GM23338 (cell line): Measurements from ENCODE around the gene LGALS14. TPM values are rescaled to one million over a fixed set of nuclear protein-coding genes. Genes with fewer than 3 reads are reported as not detected.

ENCODE experiments used
- ATAC-seq: fragments of 200-7000 bp; cut with Tn5 transposase; 3 replicates; pipeline ENCODE4 v1.9.1; 2020
- DNase-seq: peaks from one replicate; pipeline ENCODE4 v3.0.0-alpha.2; 2015; ENCODE audit warnings: low spot score
- H2AFZ ChIP-seq: fragments of 200-600 bp; sonication (generic); 2 replicates; pipeline ENCODE4 v1.8.0; 2016; ENCODE audit warnings: antibody characterized with exemption, mild to moderate bottlenecking, moderate library complexity
- H3F3A ChIP-seq: fragments of 200-600 bp; sonication (generic); replicated peaks from 2 replicates; pipeline ENCODE4 v1.8.0; 2017; ENCODE audit warnings: antibody characterized with exemption, mixed run types, low read depth
- H3K27ac ChIP-seq: fragments of 200-600 bp; sonication (generic); 2 replicates; pipeline ENCODE4 v1.6.1; 2016; ENCODE audit warnings: low read depth
- H3K27me3 ChIP-seq: fragments of 200-600 bp; sonication (generic); 2 replicates; pipeline ENCODE4 v1.8.0; 2016; ENCODE audit warnings: mild to moderate bottlenecking, mixed run types, moderate library complexity; ENCODE audit not compliant: insufficient read depth
- H3K36me3 ChIP-seq: fragments of 200-600 bp; sonication (generic); 2 replicates; pipeline ENCODE4 v1.8.0; 2016; ENCODE audit warnings: mild to moderate bottlenecking; ENCODE audit not compliant: insufficient read depth
- H3K4me1 ChIP-seq: fragments of 200-600 bp; sonication (generic); 2 replicates; pipeline ENCODE4 v1.8.0; 2016; ENCODE audit warnings: mild to moderate bottlenecking, moderate library complexity; ENCODE audit not compliant: insufficient read depth
- H3K4me2 ChIP-seq: fragments of 200-600 bp; sonication (generic); 2 replicates; pipeline ENCODE4 v1.7.1; 2017; ENCODE audit warnings: mixed run types
- H3K4me3 ChIP-seq: fragments of 200-600 bp; sonication (generic); 2 replicates; pipeline ENCODE4 v1.6.1; 2016; ENCODE audit warnings: mixed run types
- H3K79me2 ChIP-seq: fragments of 200-600 bp; sonication (generic); replicated peaks from 2 replicates; pipeline ENCODE4 v1.8.0; 2017; ENCODE audit warnings: mild to moderate bottlenecking; ENCODE audit not compliant: insufficient read depth
- H3K9me2 ChIP-seq: fragments of 200-600 bp; sonication (generic); 2 replicates; pipeline ENCODE4 v1.8.0; 2017; ENCODE audit not compliant: insufficient read depth
- H4K20me1 ChIP-seq: fragments of 200-600 bp; sonication (generic); replicated peaks from 2 replicates; pipeline ENCODE4 v1.8.0; 2017; ENCODE audit warnings: mild to moderate bottlenecking; ENCODE audit not compliant: insufficient read depth
- H3K27ac Mint-ChIP-seq: 2 replicates; pipeline ENCODE4 v1.8.0; 2020; ENCODE audit warnings: inconsistent platforms, mild to moderate bottlenecking, moderate library complexity, mixed read lengths
- H3K27me3 Mint-ChIP-seq: 3 replicates; pipeline ENCODE4 v1.8.0; 2022; ENCODE audit warnings: low read depth, mild to moderate bottlenecking, moderate library complexity, mixed read lengths, inconsistent platforms; ENCODE audit not compliant: insufficient read depth, poor library complexity
- H3K36me3 Mint-ChIP-seq: 3 replicates; pipeline ENCODE4 v1.8.0; 2021; ENCODE audit warnings: low read depth, mild to moderate bottlenecking, inconsistent platforms, moderate library complexity, mixed read lengths
- H3K4me1 Mint-ChIP-seq: 3 replicates; pipeline ENCODE4 v1.8.0; 2020; ENCODE audit warnings: mild to moderate bottlenecking, inconsistent platforms, mixed read lengths
- H3K4me3 Mint-ChIP-seq: 3 replicates; pipeline ENCODE4 v1.8.0; 2021; ENCODE audit warnings: moderate library complexity, mild to moderate bottlenecking, inconsistent platforms, mixed read lengths
- H3K9me3 Mint-ChIP-seq: 3 replicates; pipeline ENCODE4 v1.8.0; 2020; ENCODE audit warnings: moderate library complexity, mild to moderate bottlenecking, inconsistent platforms, mixed read lengths
- CTCF ChIP-seq, 2 experiments: fragments of 200-600 bp in 1 of 2; sonication (generic) in 1 of 2; conservative IDR thresholded peaks; 2 replicates each; pipeline versions ENCODE4 v1.5.1 to v1.6.1; 2016 to 2017; ENCODE audit warnings: antibody characterized with exemption in 2 of 2, low read depth in 2 of 2, mild to moderate bottlenecking in 2 of 2, moderate library complexity in 1 of 2
- ETS1 ChIP-seq: IDR thresholded peaks from 2 replicates; pipeline ENCODE4 v1.6.1; 2016; ENCODE audit warnings: antibody characterized with exemption
- EZH2 ChIP-seq: fragments of 200-600 bp; sonication (generic); IDR thresholded peaks from one replicate; pipeline ENCODE4 v1.8.0; 2017; ENCODE audit warnings: antibody characterized with exemption, mild to moderate bottlenecking, low read depth; ENCODE audit not compliant: unreplicated experiment
- EZH2phosphoT487 ChIP-seq: fragments of 200-600 bp; sonication (generic); IDR thresholded peaks from one replicate; pipeline ENCODE4 v1.8.1; 2018; ENCODE audit warnings: antibody characterized with exemption; ENCODE audit not compliant: unreplicated experiment
- JUNB ChIP-seq: IDR thresholded peaks from one replicate; pipeline ENCODE4 v1.6.1; 2016; ENCODE audit warnings: antibody characterized with exemption; ENCODE audit not compliant: unreplicated experiment
- NANOG ChIP-seq: IDR thresholded peaks from 2 replicates; pipeline ENCODE4 v1.6.1; 2016; ENCODE audit warnings: antibody characterized with exemption, borderline replicate concordance
- POLR2AphosphoS5 ChIP-seq: IDR thresholded peaks from 2 replicates; pipeline ENCODE4 v1.6.1; 2016; ENCODE audit warnings: antibody characterized with exemption, low read depth
- ZNF331 ChIP-seq: fragments of 250-450 bp; sonication (Bioruptor Pico); IDR thresholded peaks from 2 replicates; pipeline ENCODE4 v1.5.0; 2020; ENCODE audit warnings: low read depth, mild to moderate bottlenecking, moderate library complexity
- polyA plus RNA-seq: library from polyadenylated mRNA; unstranded; fragments of >200 nt; fragmentation: Nextera tagmentation; extraction: Ambion mirVana; gene quantifications from 2 replicates; pipeline ENCODE4 v1.2.1, GENCODE V29; 2016
- total RNA-seq: library from RNA; depleted of rRNA; stranded (reverse); fragments of >200 nt; shearing (Covaris generic); gene quantifications from 2 replicates; pipeline ENCODE4 v1.2.3, GENCODE V29; 2014
- TF ChIP-seq, protein P1 (sequence below): fragments of 250-450 bp; sonication (Bioruptor Pico); IDR thresholded peaks from 2 replicates; pipeline ENCODE4 v1.5.0; 2020; ENCODE audit warnings: mild to moderate bottlenecking, moderate library complexity

Gene LGALS14
- total and polyA plus RNA-seq, 2 experiments from 2014 or later: not detected

GRCh38 chr19:39672473-39672872 lies 31.8 kb upstream of the LGALS14 start:
- H3K36me3 Mint-ChIP-seq: no peaks in the 10 kb centered on the region
- H2AFZ ChIP-seq: no peak overlapping the region
- H3F3A ChIP-seq: no peaks in the 10 kb centered on the region
- no peaks in the 10 kb centered on the region for H3K27me3 Mint-ChIP-seq
- H3K36me3 ChIP-seq: no peaks in the 10 kb centered on the region
- peaks cover 13% of the 10 kb centered on the region for H3K4me1 Mint-ChIP-seq
- H3K79me2 ChIP-seq: no peaks in the 10 kb centered on the region
- no peak overlapping the region for H3K27ac ChIP-seq
- no peak overlapping the region for H3K27ac Mint-ChIP-seq
- H3K9me3 Mint-ChIP-seq: no peaks in the 10 kb centered on the region
- ATAC-seq (no peak), DNase-seq (no peak)
- H3K4me2 ChIP-seq: no peak overlapping the region
- H3K9me2 ChIP-seq: no peaks in the 10 kb centered on the region
- TF ChIP-seq EZH2 (no peak), ETS1 (no peak), JUNB (no peak), POLR2AphosphoS5 (no peak), EZH2phosphoT487 (no peak), CTCF (conservative IDR thresholded peaks at IDR 0.05; ENCODE audit: low read depth in 2 of 2) (no peak), ZNF331 (CRISPR knock-in tag) (no peak), NANOG (no peak)
- TF ChIP-seq, protein P1, sequence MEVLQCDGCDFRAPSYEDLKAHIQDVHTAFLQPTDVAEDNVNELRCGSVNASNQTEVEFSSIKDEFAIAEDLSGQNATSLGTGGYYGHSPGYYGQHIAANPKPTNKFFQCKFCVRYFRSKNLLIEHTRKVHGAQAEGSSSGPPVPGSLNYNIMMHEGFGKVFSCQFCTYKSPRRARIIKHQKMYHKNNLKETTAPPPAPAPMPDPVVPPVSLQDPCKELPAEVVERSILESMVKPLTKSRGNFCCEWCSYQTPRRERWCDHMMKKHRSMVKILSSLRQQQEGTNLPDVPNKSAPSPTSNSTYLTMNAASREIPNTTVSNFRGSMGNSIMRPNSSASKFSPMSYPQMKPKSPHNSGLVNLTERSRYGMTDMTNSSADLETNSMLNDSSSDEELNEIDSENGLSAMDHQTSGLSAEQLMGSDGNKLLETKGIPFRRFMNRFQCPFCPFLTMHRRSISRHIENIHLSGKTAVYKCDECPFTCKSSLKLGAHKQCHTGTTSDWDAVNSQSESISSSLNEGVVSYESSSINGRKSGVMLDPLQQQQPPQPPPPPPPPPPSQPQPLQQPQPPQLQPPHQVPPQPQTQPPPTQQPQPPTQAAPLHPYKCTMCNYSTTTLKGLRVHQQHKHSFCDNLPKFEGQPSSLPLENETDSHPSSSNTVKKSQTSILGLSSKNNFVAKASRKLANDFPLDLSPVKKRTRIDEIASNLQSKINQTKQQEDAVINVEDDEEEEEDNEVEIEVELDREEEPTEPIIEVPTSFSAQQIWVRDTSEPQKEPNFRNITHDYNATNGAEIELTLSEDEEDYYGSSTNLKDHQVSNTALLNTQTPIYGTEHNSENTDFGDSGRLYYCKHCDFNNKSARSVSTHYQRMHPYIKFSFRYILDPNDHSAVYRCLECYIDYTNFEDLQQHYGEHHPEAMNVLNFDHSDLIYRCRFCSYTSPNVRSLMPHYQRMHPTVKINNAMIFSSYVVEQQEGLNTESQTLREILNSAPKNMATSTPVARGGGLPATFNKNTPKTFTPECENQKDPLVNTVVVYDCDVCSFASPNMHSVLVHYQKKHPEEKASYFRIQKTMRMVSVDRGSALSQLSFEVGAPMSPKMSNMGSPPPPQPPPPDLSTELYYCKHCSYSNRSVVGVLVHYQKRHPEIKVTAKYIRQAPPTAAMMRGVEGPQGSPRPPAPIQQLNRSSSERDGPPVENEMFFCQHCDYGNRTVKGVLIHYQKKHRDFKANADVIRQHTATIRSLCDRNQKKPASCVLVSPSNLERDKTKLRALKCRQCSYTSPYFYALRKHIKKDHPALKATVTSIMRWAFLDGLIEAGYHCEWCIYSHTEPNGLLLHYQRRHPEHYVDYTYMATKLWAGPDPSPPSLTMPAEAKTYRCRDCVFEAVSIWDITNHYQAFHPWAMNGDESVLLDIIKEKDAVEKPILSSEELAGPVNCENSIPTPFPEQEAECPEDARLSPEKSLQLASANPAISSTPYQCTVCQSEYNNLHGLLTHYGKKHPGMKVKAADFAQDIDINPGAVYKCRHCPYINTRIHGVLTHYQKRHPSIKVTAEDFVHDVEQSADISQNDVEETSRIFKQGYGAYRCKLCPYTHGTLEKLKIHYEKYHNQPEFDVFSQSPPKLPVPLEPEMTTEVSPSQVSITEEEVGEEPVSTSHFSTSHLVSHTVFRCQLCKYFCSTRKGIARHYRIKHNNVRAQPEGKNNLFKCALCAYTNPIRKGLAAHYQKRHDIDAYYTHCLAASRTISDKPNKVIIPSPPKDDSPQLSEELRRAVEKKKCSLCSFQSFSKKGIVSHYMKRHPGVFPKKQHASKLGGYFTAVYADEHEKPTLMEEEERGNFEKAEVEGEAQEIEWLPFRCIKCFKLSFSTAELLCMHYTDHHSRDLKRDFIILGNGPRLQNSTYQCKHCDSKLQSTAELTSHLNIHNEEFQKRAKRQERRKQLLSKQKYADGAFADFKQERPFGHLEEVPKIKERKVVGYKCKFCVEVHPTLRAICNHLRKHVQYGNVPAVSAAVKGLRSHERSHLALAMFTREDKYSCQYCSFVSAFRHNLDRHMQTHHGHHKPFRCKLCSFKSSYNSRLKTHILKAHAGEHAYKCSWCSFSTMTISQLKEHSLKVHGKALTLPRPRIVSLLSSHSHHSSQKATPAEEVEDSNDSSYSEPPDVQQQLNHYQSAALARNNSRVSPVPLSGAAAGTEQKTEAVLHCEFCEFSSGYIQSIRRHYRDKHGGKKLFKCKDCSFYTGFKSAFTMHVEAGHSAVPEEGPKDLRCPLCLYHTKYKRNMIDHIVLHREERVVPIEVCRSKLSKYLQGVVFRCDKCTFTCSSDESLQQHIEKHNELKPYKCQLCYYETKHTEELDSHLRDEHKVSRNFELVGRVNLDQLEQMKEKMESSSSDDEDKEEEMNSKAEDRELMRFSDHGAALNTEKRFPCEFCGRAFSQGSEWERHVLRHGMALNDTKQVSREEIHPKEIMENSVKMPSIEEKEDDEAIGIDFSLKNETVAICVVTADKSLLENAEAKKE: no peak
- H4K20me1 ChIP-seq: no peaks in the 10 kb centered on the region
- H3K4me1 ChIP-seq: peaks cover 13% of the 10 kb centered on the region
- H3K4me3 ChIP-seq: no peak overlapping the region
- no peak overlapping the region for H3K4me3 Mint-ChIP-seq
- no peaks in the 10 kb centered on the region for H3K27me3 ChIP-seq
